GM19193 (cell line): ENCODE measurements around the gene SFR1.

Source experiments
- POLR2A ChIP-seq: IDR thresholded peaks from 4 replicates; pipeline ENCODE4 v1.6.1; 2011; ENCODE audit not compliant: insufficient read depth, insufficient read length; ENCODE audit errors: extremely low read depth

The SFR1 gene

GRCh38 chr10:104128214-104128613 lies 6.2 kb downstream of the SFR1 start:
- no peak for TF ChIP-seq POLR2A

GRCh38 chr10:104130041-104130440 lies 8.1 kb downstream of the SFR1 start:
- TF ChIP-seq POLR2A, result no peak

- TF ChIP-seq POLR2A, result no peak
Observed at GRCh38 chr10:104138131-104138530, 16.2 kb downstream of the SFR1 start.

GRCh38 chr10:104139221-104139620 lies 17.2 kb downstream of the SFR1 start:
- TF ChIP-seq POLR2A, result no peak

DNA sequence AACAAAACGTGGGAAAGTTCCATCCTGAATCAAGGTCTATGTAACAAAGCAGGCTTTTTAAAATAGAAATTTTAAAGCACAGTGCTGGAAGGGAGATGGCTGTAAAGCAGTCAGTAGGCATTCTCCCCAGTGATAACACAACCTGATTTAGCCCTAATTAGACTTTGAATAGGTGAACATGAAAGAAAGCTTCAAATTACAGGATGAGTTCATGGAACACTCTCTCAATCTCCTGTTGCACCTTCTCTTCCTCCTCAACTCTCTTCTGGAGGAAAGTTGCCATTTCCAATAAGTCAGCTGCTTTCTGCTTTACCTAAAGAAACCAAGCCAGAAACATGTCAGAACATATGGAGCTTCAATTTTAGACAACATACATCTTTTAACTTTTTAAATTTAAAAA lies 20.1 kb downstream of the SFR1 start:
- TF ChIP-seq POLR2A, result no peak

GRCh38 chr10:104143829-104144228 lies 21.9 kb downstream of the SFR1 start:
- TF ChIP-seq POLR2A, result no peak

DNA sequence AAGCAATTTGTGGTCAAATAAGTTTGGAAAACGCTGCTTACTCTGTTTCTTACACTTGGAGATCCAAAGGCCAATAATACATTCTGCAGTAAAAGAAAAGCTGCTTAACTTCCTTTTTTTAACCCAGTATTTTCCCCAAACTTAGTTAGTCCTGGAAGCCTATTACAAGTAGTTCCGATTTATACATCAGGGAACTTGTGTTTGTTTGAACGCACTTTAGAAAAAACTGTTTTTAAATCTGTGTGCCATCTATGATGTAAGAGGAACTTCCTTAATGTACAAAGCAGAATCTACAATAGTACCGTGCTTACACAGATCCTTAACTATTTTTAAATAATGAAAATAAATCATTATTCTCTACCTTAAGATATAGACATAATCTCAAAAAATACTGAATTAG lies 23.0 kb downstream of the SFR1 start:
- no peak for TF ChIP-seq POLR2A

DNA sequence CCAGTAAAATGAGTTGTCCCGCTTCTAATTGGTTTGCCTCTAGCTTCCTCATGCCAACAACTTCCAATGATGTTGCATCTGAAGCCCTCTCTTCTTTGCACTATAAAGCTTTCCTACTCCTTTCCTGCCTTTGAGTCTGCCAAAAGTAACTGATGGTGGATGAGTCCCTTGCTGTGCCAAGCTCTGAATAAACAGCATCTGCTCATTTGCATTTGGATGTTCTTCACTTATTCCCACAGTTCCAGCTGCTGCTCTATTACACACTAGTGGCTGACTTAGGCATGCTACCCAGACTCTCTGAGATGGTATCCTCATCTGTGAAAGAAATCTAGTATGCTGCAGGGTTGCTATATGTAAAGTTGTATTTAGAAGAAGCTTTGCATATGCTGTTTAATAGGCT lies 24.9 kb downstream of the SFR1 start:
- no peak for TF ChIP-seq POLR2A

DNA sequence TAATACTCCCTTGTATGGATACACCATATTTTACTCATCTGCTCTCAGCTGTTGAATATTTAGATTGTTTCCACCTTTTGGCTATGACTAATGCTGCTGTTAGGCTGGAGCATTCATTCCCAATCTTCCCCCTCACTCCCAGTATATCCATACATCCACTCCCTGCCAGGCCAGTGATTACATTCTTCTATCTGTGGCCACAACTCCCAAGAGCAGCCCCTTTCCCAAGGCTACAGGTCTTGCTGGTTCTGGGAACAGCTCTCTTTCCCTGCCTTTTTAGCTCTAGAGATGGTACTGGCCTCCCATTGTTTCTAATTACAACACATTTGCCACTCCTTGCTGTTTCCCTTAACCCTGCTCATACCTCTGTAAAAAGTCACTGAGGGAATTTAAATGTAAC lies 28.2 kb downstream of the SFR1 start:
- TF ChIP-seq POLR2A, result no peak

GRCh38 chr10:104151737-104152136 lies 29.8 kb downstream of the SFR1 start:
- no peak for TF ChIP-seq POLR2A

DNA sequence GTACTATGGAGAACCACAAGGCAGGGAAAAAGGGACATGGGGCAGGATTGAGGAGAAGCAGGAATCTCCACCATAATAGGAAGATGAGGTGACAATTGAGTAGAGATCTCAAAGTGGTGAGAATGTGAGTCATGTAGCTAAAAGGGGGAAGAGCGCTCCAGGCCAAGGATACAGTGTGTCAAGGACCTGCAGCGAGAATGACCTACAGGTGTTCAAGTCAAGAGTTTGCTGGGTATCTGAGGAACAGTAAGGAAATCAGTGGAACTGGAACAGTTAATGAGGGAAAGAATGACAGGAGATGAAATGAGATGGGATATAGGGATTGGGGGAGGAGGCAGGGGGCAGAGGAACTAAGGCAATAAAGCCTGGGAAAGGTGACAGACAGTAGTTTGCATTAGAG lies 33.6 kb downstream of the SFR1 start:
- no peak for TF ChIP-seq POLR2A

DNA sequence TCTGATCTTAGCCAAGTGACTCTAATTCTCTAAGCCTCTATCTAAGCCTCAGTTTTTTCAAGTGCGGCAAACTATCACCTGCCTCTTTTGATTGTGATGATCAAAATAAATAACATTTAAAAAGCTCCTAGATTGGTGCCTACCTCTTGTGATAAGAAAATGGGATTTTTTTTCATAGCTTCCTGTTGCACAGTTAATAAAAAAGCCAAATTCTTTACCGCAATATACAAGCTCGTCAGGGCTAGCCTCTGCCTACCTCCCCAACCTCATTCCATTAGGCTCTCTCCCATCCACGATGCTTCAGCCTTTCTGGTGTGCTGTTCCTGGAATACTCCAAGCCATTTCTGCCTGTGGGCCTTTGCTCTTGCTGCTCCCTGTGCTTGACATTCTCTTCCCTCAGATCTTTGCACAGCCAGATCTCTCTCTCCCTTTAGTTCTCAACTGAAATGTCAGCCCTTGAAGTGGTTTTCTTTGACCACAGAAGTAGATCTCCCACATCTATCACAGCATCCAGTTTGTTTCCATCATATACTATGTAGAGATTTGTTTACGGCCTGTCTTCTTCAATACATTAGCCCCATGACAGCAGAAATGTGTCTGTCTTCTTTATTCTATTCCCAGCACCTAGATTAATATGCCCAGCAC lies 48.8 kb downstream of the SFR1 start:
- no peak for TF ChIP-seq POLR2A
